ENCODE measurements around the gene MRPL49.

MRPL49 gene

GRCh38 chr11:65134240-65134951 lies 12.3 kb downstream of the MRPL49 start, which contains the start of gene SYVN1:
Gene SYVN1, minus strand, starts transcription at chr11:65134519. Its CDS starts 918 bp downstream, at chr11:65133601.
- peak within 1 kb of the TSS; percentile 83 for H3K27ac ChIP-seq (ENCODE audit: extremely low read depth, low read depth, low read length)
- H3K4me3 ChIP-seq (ENCODE audit: low read depth, low read length): peak within 1 kb of the TSS; percentile 81
- H3K4me1 ChIP-seq (ENCODE audit: control insufficient read depth, insufficient read depth, low read length): no peaks in the 10 kb centered on the region; the same call in 1 of the 2 replicates
- no peaks in the 10 kb centered on the region for H3K9me3 ChIP-seq (ENCODE audit: control insufficient read depth, insufficient read depth, low read depth, low read length)
- H3K36me3 ChIP-seq (ENCODE audit: control insufficient read depth in 2 of 2, insufficient read depth in 1 of 2, low read length in 2 of 2): peaks cover 0 to 37% of the 10 kb centered on the region in 2 experiments; a peak in 1 of 3 replicates
- ChIA-PET CTCF (interaction anchor here (0.6 to 2.3 kb wide), 6 partner anchors 13 to 120 kb away, joined by 3 to 7 read pairs (median 4); partner anchors contain the start of genes ARL2 and CAPN1), POLR2A (interaction anchor here (0.5 to 4.5 kb wide), 20 partner anchors 10 to 863 kb away, joined by 3 to 57 read pairs (median 4); partner anchors contain the start of genes ARL2, CAPN1, CDC42BPG and FAU)
- peak; percentile 55 for TF ChIP-seq ZNF600 (tag by site-specific recombination; IDR thresholded peaks at IDR 0.05)
- peak; percentile 89 for TF ChIP-seq ZXDB (tag by site-specific recombination; IDR thresholded peaks at IDR 0.05)
- TF ChIP-seq WT1 (tag by site-specific recombination; IDR thresholded peaks at IDR 0.05): peak; percentile 50; the same call in 1 of the 2 replicates
- no peak for TF ChIP-seq ZNF354C (tag by site-specific recombination; IDR thresholded peaks at IDR 0.05; ENCODE audit: borderline replicate concordance, low read depth)
- no peak for TF ChIP-seq MZF1 (tag by site-specific recombination; IDR thresholded peaks at IDR 0.05; ENCODE audit: borderline replicate concordance)
- peak; percentile 23; the same call in 1 of the 2 replicates for TF ChIP-seq KLF10 (tag by site-specific recombination; IDR thresholded peaks at IDR 0.05)
- no peak for TF ChIP-seq ZFP37 (tag by site-specific recombination; IDR thresholded peaks at IDR 0.05)
- no peak for TF ChIP-seq OVOL3 (tag by site-specific recombination; IDR thresholded peaks at IDR 0.05)
- no peak for TF ChIP-seq ZNF423 (tag by site-specific recombination; IDR thresholded peaks at IDR 0.05)
- TF ChIP-seq ZNF830 (tag by site-specific recombination; IDR thresholded peaks at IDR 0.05; ENCODE audit: low read depth): no peak
- peak; percentile 90 for TF ChIP-seq GLIS1 (tag by site-specific recombination; IDR thresholded peaks at IDR 0.05)
- TF ChIP-seq ZNF223 (tag by site-specific recombination; IDR thresholded peaks at IDR 0.05): no peak
- no peak for TF ChIP-seq ZNF645 (tag by site-specific recombination; IDR thresholded peaks at IDR 0.05)
- peak; percentile 89 for TF ChIP-seq ZBTB11 (tag by site-specific recombination; conservative IDR thresholded peaks at IDR 0.05; ENCODE audit: low read depth)
- TF ChIP-seq, protein P1, sequence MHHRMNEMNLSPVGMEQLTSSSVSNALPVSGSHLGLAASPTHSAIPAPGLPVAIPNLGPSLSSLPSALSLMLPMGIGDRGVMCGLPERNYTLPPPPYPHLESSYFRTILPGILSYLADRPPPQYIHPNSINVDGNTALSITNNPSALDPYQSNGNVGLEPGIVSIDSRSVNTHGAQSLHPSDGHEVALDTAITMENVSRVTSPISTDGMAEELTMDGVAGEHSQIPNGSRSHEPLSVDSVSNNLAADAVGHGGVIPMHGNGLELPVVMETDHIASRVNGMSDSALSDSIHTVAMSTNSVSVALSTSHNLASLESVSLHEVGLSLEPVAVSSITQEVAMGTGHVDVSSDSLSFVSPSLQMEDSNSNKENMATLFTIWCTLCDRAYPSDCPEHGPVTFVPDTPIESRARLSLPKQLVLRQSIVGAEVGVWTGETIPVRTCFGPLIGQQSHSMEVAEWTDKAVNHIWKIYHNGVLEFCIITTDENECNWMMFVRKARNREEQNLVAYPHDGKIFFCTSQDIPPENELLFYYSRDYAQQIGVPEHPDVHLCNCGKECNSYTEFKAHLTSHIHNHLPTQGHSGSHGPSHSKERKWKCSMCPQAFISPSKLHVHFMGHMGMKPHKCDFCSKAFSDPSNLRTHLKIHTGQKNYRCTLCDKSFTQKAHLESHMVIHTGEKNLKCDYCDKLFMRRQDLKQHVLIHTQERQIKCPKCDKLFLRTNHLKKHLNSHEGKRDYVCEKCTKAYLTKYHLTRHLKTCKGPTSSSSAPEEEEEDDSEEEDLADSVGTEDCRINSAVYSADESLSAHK (tag by site-specific recombination; IDR thresholded peaks at IDR 0.05): no peak
- TF ChIP-seq ZNF571 (tag by site-specific recombination; IDR thresholded peaks at IDR 0.05): no peak
- TF ChIP-seq GLI4 (tag by site-specific recombination; IDR thresholded peaks at IDR 0.05): no peak
- TF ChIP-seq, protein P2, sequence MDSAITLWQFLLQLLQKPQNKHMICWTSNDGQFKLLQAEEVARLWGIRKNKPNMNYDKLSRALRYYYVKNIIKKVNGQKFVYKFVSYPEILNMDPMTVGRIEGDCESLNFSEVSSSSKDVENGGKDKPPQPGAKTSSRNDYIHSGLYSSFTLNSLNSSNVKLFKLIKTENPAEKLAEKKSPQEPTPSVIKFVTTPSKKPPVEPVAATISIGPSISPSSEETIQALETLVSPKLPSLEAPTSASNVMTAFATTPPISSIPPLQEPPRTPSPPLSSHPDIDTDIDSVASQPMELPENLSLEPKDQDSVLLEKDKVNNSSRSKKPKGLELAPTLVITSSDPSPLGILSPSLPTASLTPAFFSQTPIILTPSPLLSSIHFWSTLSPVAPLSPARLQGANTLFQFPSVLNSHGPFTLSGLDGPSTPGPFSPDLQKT (IDR thresholded peaks at IDR 0.05; ENCODE audit: borderline replicate concordance, low read depth, low read length): no peak; the same call in 1 of the 2 replicates
- TF ChIP-seq KLF16 (tag by site-specific recombination; IDR thresholded peaks at IDR 0.05): peak; percentile 74
- no peak for TF ChIP-seq ZSCAN18 (tag by site-specific recombination; IDR thresholded peaks at IDR 0.05)
- TF ChIP-seq ZNF843 (tag by site-specific recombination; IDR thresholded peaks at IDR 0.05): no peak; the same call in 1 of the 2 replicates
- no peak for TF ChIP-seq ZSCAN16 (tag by site-specific recombination; IDR thresholded peaks at IDR 0.05)
- no peak for TF ChIP-seq ZNF704 (tag by site-specific recombination; IDR thresholded peaks at IDR 0.05)
- no peak; the same call in 1 of the 2 replicates for TF ChIP-seq KLF7 (tag by site-specific recombination; IDR thresholded peaks at IDR 0.05; ENCODE audit: borderline replicate concordance)
- TF ChIP-seq ZNF202 (tag by site-specific recombination; IDR thresholded peaks at IDR 0.05; ENCODE audit: borderline replicate concordance): no peak
- no peak for TF ChIP-seq ZNF670 (tag by site-specific recombination; IDR thresholded peaks at IDR 0.05; ENCODE audit: low read depth)
- no peak for TF ChIP-seq ZNF221 (tag by site-specific recombination; IDR thresholded peaks at IDR 0.05; ENCODE audit: borderline replicate concordance)

Measured in HEK293 (cell line).